Measurements from ENCODE around the gene TUBE1.
A peak's percentile ranks its signal among the peaks of the same experiment; 100 is the strongest.
"Not testable (repeated sequence)": the region's sequence is repeated elsewhere in the genome, so short reads cannot be mapped to it uniquely, and the experiment has no call there.

The TUBE1 gene

GRCh38 chr6:112050429-112050828 lies 36.9 kb downstream of the TUBE1 start:
- TF ChIP-seq CTCF (IDR thresholded peaks at IDR 0.05; ENCODE audit: low read length, missing control alignments): no peak
- no peak overlapping the region for H3K4me3 ChIP-seq (replicated peaks; ENCODE audit: low read depth, low read length)
- no peak for DNase-seq (ENCODE audit: low read depth)

GRCh38 chr6:112049996-112050395 lies 37.3 kb downstream of the TUBE1 start:
- TF ChIP-seq CTCF (IDR thresholded peaks at IDR 0.05; ENCODE audit: low read length, missing control alignments): no peak
- DNase-seq (ENCODE audit: low read depth): no peak
- no peak overlapping the region for H3K4me3 ChIP-seq (replicated peaks; ENCODE audit: low read depth, low read length)

GRCh38 chr6:112049026-112049799 lies 38.1 kb downstream of the TUBE1 start:
- no peak for TF ChIP-seq CTCF (IDR thresholded peaks at IDR 0.05; ENCODE audit: low read length, missing control alignments)
- no peak for DNase-seq (ENCODE audit: low read depth)

GRCh38 chr6:112047523-112047922 lies 39.8 kb downstream of the TUBE1 start:
- not testable (repeated sequence) for DNase-seq (ENCODE audit: low read depth); H3K4me3 ChIP-seq (replicated peaks; ENCODE audit: low read depth, low read length)

More at GRCh38 chr6:112049026-112049799, 38.1 kb downstream of the TUBE1 start:
- H3K4me3 ChIP-seq (replicated peaks; ENCODE audit: low read depth, low read length): no peak overlapping the region

- TF ChIP-seq CTCF (IDR thresholded peaks at IDR 0.05; ENCODE audit: low read length, missing control alignments): no peak
- H3K4me3 ChIP-seq (replicated peaks; ENCODE audit: low read depth, low read length): no peak overlapping the region
- DNase-seq (ENCODE audit: low read depth): peak; percentile 90
Measured at GRCh38 chr6:112044856-112045255, 42.4 kb downstream of the TUBE1 start.

- H3K4me3 ChIP-seq (replicated peaks; ENCODE audit: low read depth, low read length): no peak overlapping the region
- TF ChIP-seq CTCF (IDR thresholded peaks at IDR 0.05; ENCODE audit: low read length, missing control alignments): no peak
- no peak for DNase-seq (ENCODE audit: low read depth)
Measured at GRCh38 chr6:112044196-112044595, 43.1 kb downstream of the TUBE1 start.

- DNase-seq (ENCODE audit: low read depth): peak; percentile 92
- H3K4me3 ChIP-seq (replicated peaks; ENCODE audit: low read depth, low read length): peak overlapping the region; percentile 69
Measured at GRCh38 chr6:112043032-112044007, 44.0 kb downstream of the TUBE1 start.

More at GRCh38 chr6:112043032-112044007, 44.0 kb downstream of the TUBE1 start:
- peak; percentile 96 for TF ChIP-seq CTCF (IDR thresholded peaks at IDR 0.05; ENCODE audit: low read length, missing control alignments)

Measured in fibroblast of pulmonary artery (primary cell).